Left renal cortex interstitium (tissue), 4 donors: ENCODE data around the gene XKR8. TPM values are rescaled to one million over a fixed set of nuclear protein-coding genes. Genes with fewer than 3 reads are reported as not detected.

Experiments
- DNase-seq, 4 donors: peaks; one replicate each; pipeline ENCODE4 v3.0.0-alpha.2; 2013; ENCODE audit warnings: low read depth in 4 of 4, low spot score in 2 of 4, missing footprints in 1 of 4
- polyA plus RNA-seq, 4 donors: library from polyadenylated mRNA; unstranded; fragments of 120-200 nt; gene quantifications; one replicate each; pipeline ENCODE4 v1.2.1, GENCODE V29; 2013; ENCODE audit not compliant: insufficient read length in 4 of 4

The XKR8 gene, protein sequence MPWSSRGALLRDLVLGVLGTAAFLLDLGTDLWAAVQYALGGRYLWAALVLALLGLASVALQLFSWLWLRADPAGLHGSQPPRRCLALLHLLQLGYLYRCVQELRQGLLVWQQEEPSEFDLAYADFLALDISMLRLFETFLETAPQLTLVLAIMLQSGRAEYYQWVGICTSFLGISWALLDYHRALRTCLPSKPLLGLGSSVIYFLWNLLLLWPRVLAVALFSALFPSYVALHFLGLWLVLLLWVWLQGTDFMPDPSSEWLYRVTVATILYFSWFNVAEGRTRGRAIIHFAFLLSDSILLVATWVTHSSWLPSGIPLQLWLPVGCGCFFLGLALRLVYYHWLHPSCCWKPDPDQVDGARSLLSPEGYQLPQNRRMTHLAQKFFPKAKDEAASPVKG
- polyA plus RNA-seq, result 10 to 100 TPM in 2 of 4 donors, 1 to 10 TPM in 2; 7.6 to 12.4 (median 9.9) TPM

DNA sequence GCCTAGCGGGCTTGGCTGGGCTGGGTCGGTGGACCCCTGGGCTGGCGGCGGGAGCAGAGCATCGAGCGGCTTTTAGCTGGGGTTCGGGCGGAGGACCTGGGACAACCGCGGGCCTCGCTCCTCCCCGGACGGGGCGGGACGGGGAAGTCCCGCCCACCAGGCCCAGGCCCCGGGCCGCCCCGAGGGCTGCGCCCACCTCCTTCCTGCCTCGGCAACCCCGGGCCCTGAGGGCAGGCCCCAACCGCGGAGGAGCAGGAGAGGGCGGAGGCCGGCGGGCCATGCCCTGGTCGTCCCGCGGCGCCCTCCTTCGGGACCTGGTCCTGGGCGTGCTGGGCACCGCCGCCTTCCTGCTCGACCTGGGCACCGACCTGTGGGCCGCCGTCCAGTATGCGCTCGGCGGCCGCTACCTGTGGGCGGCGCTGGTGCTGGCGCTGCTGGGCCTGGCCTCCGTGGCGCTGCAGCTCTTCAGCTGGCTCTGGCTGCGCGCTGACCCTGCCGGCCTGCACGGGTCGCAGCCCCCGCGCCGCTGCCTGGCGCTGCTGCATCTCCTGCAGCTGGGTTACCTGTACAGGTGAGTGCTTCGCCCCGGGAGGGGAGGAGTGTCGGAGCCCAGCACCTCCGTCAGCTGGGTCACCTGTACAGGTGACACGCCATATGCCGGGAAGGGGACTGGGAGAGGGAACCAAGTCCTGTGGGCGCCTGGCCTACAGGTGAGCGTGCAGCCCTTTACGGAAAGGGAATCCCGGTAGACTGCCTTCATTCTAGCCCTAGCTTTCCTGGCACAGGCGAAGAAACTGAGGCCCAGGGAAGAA lies at the start of gene XKR8:
TSS of gene XKR8 (plus strand) at position 182 of the 812 bp plus-strand sequence. CDS start at position 279, 97 bp downstream.
- DNase-seq, result peak; percentile 71 to 77 (median 74)

- no peak for DNase-seq
These were observed 47.3 kb upstream of the XKR8 start for GRCh38 chr1:27912429-27912828.

GRCh38 chr1:27915082-27915575 lies 44.6 kb upstream of the XKR8 start:
- DNase-seq, result no peak

DNA sequence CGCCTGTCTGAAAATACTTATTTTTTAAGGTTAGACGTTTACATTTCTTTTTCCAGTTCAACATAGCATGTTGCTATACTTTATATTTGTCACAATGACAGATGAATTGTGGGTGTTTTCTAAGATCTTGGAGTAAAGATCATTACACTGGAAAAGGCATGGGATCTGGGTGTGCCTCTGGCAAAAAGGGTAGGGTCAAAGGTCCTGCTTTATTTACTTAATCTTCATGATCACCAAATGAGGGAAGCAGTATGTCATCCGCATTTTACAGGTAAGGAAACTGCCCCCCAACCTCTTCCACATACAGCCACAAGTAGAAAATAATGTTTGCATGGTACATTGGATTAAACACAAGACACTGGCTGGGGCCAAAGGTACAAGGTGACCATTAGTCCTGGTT lies 37.5 kb upstream of the XKR8 start:
- DNase-seq, result no peak

GRCh38 chr1:27928216-27928954 lies 31.4 kb upstream of the XKR8 start:
- DNase-seq, result no peak

DNA sequence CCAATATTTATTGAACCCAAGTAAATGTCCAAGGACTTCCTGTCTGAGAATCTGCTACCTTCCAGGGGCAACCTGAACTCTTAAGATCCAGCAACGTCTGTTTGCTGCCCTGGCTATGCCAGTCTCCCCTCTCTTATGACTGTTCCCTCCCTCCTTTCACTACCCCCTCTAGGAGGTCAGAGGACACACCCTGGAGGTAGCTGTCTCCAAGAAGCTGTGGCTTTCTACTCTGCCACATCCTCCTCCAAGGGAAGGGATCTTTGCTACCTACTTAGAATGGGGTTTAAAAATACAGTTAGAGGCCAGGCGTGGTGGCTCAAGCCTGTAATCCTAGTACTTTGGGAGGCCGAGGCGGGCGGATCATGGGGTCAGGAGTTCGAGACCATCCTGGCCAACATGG lies 28.6 kb upstream of the XKR8 start:
- no peak for DNase-seq

DNA sequence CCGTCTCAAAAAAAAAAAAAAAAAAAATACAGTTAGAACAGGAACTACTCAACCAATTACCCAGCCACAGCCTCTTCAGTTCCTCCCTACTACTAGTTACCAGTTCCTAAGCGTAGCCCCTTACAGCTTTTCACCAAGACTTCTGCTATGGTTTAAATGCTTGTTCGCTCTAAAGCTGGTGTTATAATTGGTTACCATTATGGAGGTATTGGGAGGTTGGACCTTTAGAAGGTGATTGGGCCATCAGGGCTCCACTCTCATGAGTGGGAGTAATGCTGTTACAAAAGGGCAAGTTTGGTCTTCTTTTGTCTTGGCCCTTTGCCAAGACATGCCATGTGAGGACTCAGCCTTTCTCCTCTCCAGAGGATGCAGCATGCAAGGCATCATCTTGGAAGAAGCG lies 28.0 kb upstream of the XKR8 start:
- DNase-seq, result no peak

DNA sequence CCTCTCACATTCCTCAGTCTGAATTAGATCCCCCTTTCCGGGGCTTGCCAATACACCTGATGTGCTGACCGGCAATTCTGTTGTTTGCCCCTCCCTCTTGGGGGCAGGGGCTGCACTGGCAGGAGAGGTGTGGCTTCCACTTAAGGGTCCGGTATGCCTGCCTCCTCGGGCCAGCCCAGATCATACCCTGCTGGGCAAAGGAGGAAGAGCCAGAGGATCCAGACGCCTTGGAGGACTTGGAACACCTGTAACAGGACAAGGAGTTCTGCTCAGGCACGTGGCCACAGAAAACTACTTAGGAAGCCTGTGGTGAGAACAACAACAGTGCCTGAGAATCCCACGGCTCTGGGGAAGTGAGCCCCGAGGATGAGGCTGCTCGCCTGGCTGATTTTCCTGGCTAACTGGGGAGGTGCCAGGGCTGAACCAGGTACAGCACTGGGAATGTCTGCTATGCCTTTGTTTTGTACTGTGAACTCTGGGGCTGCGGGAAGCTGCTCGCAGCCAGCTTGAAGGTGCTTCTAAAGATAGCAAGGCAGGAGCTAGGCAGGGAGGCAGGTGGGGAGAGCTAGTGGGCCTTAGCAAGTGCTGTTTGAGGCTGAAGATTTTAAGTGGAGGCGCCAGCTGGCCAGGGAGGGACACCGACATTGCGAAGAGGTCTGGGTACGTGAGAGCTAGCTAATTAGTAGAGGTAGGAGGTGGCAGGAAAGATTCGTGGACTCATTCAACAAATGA lies 24.8 kb upstream of the XKR8 start, which contains the start of gene SMPDL3B:
TSS of gene SMPDL3B (plus strand) at position 183 of the 732 bp plus-strand sequence. CDS start at position 367, 184 bp downstream.
- DNase-seq, result peak; percentile 27 to 54 (median 34)

GRCh38 chr1:27935721-27936120 lies 24.1 kb upstream of the XKR8 start:
- DNase-seq, result no peak

GRCh38 chr1:27936370-27936769 lies 23.4 kb upstream of the XKR8 start:
- no peak for DNase-seq

GRCh38 chr1:27937524-27937836 lies 22.3 kb upstream of the XKR8 start:
- no peak for DNase-seq

GRCh38 chr1:27938488-27938887 lies 21.3 kb upstream of the XKR8 start:
- no peak for DNase-seq

- DNase-seq, result no peak
These were observed 19.5 kb upstream of the XKR8 start for GRCh38 chr1:27940297-27940696.

DNA sequence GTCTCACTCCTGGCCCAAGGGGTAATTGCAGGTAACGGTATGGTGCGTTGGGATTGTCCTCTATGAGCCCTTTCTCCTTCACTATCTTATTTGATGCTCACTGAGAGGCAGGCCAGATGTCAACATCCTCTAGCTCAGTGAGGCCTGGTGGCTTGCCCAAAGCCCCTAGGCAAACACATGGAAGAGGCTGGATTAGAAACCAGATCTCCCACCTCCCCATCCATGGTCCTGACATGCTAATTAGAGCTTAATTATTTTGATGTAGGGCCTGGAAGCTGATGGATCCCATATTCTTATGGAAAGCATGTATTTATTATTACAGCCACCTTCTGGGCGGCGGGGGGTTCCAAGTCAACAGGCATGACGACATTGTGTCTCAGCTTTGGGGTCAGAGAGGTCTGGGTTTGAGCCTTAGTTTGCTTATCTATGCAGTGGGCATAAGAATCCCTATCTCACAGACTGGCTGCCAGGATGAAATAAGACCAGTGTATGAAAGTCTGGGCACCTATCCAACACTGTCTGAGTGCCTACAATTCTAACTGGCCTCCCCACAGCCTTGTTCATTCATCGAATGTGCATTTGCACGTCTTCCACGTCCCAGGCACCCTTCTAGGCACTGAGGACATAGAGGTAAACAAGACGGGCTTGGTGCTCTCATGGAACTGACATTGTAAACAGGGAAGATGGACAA lies 18.8 kb upstream of the XKR8 start:
- DNase-seq, result no peak

- no peak for DNase-seq
These were observed 17.9 kb upstream of the XKR8 start for GRCh38 chr1:27941671-27942540.

DNA sequence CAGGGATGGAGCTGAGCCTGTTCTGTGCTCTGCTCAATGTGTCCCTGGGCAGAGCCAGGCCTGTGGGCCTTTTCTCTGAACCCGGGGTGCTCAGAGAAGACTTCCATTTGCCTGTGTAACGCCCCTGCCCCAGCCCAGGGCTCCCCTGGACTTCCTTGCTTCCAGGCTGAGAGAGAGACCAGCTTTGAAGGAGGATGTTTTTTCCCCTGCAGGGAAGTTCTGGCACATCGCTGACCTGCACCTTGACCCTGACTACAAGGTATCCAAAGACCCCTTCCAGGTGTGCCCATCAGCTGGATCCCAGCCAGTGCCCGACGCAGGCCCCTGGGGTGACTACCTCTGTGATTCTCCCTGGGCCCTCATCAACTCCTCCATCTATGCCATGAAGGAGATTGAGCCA lies 14.8 kb upstream of the XKR8 start:
- DNase-seq, result no peak

DNA sequence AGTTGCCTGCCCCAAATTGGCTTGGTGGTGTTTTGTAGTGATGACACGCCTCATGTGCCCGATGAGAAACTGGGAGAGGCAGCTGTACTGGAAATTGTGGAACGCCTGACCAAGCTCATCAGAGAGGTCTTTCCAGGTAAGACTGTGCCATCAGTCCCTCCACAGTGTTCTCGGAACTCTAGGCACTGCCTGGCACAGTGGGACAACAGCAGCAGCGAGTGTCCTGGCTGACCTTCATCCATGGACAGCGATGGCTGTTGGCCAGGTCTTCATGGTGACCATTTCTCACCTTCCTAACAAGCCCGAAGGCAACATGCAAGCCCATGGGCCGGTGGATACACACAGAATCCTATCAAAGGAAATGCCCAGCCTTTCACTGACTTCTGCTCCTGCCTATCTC lies 10.7 kb upstream of the XKR8 start:
- no peak for DNase-seq

GRCh38 chr1:27951396-27951795 lies 8.4 kb upstream of the XKR8 start:
- DNase-seq, result no peak

DNA sequence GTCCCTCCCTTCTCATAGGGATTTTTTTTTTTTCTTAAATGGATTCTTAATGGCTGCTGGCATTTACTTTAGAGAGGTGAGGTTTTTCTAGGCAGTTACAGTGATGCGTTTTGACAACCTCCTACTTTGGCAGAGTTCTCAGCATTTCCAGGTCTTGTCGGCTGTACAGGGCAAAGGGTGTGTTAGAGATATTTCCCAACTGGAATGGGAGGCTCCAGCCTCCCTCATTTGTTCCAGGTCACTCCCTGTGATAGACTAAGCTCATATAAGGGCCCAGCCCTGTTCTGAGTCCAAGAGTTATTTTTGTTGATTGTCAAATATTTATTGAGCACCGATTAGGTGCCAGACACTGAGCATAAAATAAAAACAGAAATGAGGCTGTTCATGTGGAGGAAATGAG lies 7.6 kb upstream of the XKR8 start:
- DNase-seq, result no peak
